Prostate gland (tissue), 2 donors: ENCODE results near the gene ATXN2.

Experiments used
- CTCF ChIP-seq, 4 experiments: fragments of 200-600 bp in 2 of 4; fragments of 450-650 bp in 2 of 4; sonication (generic) in 2 of 4; IDR thresholded peaks; 1 replicate in 3 of 4; 2 replicates in 1 of 4; pipeline ENCODE4 v1.5.1; 2016 to 2019; ENCODE audit warnings: antibody characterized with exemption in 4 of 4, mild to moderate bottlenecking in 2 of 4, moderate library complexity in 2 of 4
- POLR2A ChIP-seq: fragments of 450-650 bp; IDR thresholded peaks from one replicate; pipeline ENCODE4 v1.6.1; 2016; ENCODE audit warnings: antibody characterized with exemption, mild to moderate bottlenecking

GRCh38 chr12:111570084-111570961, 28.8 kb downstream of the ATXN2 start:
- TF ChIP-seq CTCF (IDR thresholded peaks at IDR 0.05) (no peak), POLR2A (no peak)
